PC-3 (cell line): ENCODE measurements around the gene GRIK5.

Experiments used
- CTCF ChIP-seq: fragments of 300-600 bp; sonication (generic); conservative IDR thresholded peaks from 2 replicates; pipeline ENCODE4 v1.5.1; 2017; ENCODE audit warnings: antibody characterized with exemption, low read depth, mild to moderate bottlenecking, low read length
- EZH2 ChIP-seq: fragments of 300-600 bp; sonication (generic); IDR thresholded peaks from one replicate; pipeline ENCODE4 v1.6.1; 2017; ENCODE audit warnings: antibody characterized with exemption, mild to moderate bottlenecking, low read length; ENCODE audit not compliant: unreplicated experiment
- EZH2phosphoT487 ChIP-seq: fragments of 300-600 bp; sonication (generic); IDR thresholded peaks from 2 replicates; pipeline ENCODE4 v1.6.1; 2018; ENCODE audit warnings: mild to moderate bottlenecking, antibody characterized with exemption, low read length, borderline replicate concordance

GRCh38 chr19:42079886-42080763 lies 10.1 kb upstream of the GRIK5 start:
- TF ChIP-seq CTCF (no peak), EZH2phosphoT487 (no peak), EZH2 (no peak)
